Thyroid gland (tissue), 4 donors: ENCODE results near the gene PCBD1. TPM values are rescaled to one million over a fixed set of nuclear protein-coding genes. Genes with fewer than 3 reads are reported as not detected.

Experiments used
- DNase-seq, 2 donors: peaks; one replicate each; pipeline ENCODE4 v3.0.0-alpha.2; 2019
- H3K27ac ChIP-seq, 3 donors: fragments of 200-600 bp; sonication (generic); 1 replicate in 2 of 3; 2 replicates in 1 of 3; pipeline ENCODE4 v1.5.1; 2016 to 2019; ENCODE audit warnings: mild to moderate bottlenecking in 1 of 3, moderate library complexity in 1 of 3
- H3K27me3 ChIP-seq: fragments of 200-600 bp; sonication (generic); one replicate; pipeline ENCODE4 v1.5.1; 2019
- H3K36me3 ChIP-seq, 2 donors: fragments of 200-600 bp; sonication (generic); one replicate each; pipeline ENCODE4 v1.5.1; 2016 to 2019
- H3K4me1 ChIP-seq, 2 donors: fragments of 200-600 bp; sonication (generic); one replicate each; pipeline ENCODE4 v1.5.1; 2017 to 2019
- H3K4me3 ChIP-seq, 3 donors: fragments of 200-600 bp; sonication (generic); replicated peaks in 1 of 3; 1 replicate in 2 of 3; 2 replicates in 1 of 3; pipeline ENCODE4 v1.5.1; 2016; ENCODE audit warnings: mild to moderate bottlenecking in 1 of 3
- H3K9me3 ChIP-seq: fragments of 200-600 bp; sonication (generic); one replicate; pipeline ENCODE4 v1.5.1; 2017
- CTCF ChIP-seq, 6 experiments: fragments of 200-600 bp in 3 of 6; fragments of 450-650 bp in 3 of 6; sonication (generic) in 3 of 6; IDR thresholded peaks; one replicate each; pipeline ENCODE4 v1.5.1; 2016 to 2019; ENCODE audit warnings: antibody characterized with exemption in 6 of 6, mild to moderate bottlenecking in 2 of 6, inconsistent platforms in 1 of 6, moderate library complexity in 1 of 6
- POLR2A ChIP-seq, 2 donors: fragments of 450-650 bp; IDR thresholded peaks; one replicate each; pipeline ENCODE4 v1.6.1; 2017; ENCODE audit warnings: antibody characterized with exemption in 2 of 2, mild to moderate bottlenecking in 2 of 2, moderate library complexity in 1 of 2
- WGBS, 2 donors: methylation state at CpG; one replicate each; pipeline ENCODE4 v1.1.5; 2017; 5-methylcytosine and 5-hydroxymethylcytosine counted together
- intact Hi-C: fragments of 100-400 bp; cut with DNase I; formaldehyde crosslinking; loops from one replicate; pipeline ENCODE4 v1.15.1; 2023
- total RNA-seq, 4 donors: library from RNA; depleted of rRNA; stranded (reverse); fragments of >200 nt; gene quantifications; one replicate each; pipeline ENCODE4 v1.2.3, GENCODE V29; 2016

The PCBD1 gene
- total RNA-seq, 4 donors from 2014 or later: 39.4 to 124 (median 86.8) TPM

GRCh38 chr10:70917635-70918034 lies 29.3 kb upstream of the PCBD1 start:
- TF ChIP-seq CTCF (IDR thresholded peaks at IDR 0.05) (no peak), POLR2A (IDR thresholded peaks at IDR 0.05) (no peak)
- no peaks in the 10 kb centered on the region for H3K9me3 ChIP-seq
- H3K4me1 ChIP-seq: no peaks in the 10 kb centered on the region
- WGBS, 2 donors: 78 to 79% methylated on average over 1 to 8 of the region's 10 CpGs
- H3K27me3 ChIP-seq: no peaks in the 10 kb centered on the region
- intact Hi-C loops: no loop called here
- H3K27ac ChIP-seq: no peak overlapping the region
- no peak for DNase-seq
- no peaks in the 10 kb centered on the region for H3K36me3 ChIP-seq
- no peak overlapping the region for H3K4me3 ChIP-seq

GRCh38 chr10:70917226-70917625 lies 28.9 kb upstream of the PCBD1 start:
- H3K36me3 ChIP-seq: no peaks in the 10 kb centered on the region
- no peaks in the 10 kb centered on the region for H3K4me1 ChIP-seq
- no peak for DNase-seq
- TF ChIP-seq CTCF (IDR thresholded peaks at IDR 0.05) (no peak), POLR2A (IDR thresholded peaks at IDR 0.05) (no peak)
- H3K27me3 ChIP-seq: no peaks in the 10 kb centered on the region
- WGBS, 2 donors: 75 to 86% methylated on average over 5 of the region's 5 CpGs
- no peaks in the 10 kb centered on the region for H3K9me3 ChIP-seq
- no peak overlapping the region for H3K4me3 ChIP-seq
- intact Hi-C loops: no loop called here
- no peak overlapping the region for H3K27ac ChIP-seq

- DNase-seq: no peak
- H3K4me3 ChIP-seq: no peak overlapping the region
- 88 to 89% methylated on average over 6 of the region's 6 CpGs for WGBS, 2 donors
- intact Hi-C loops: no loop called here
- TF ChIP-seq POLR2A (IDR thresholded peaks at IDR 0.05) (no peak), CTCF (IDR thresholded peaks at IDR 0.05) (no peak)
- H3K27ac ChIP-seq: no peak overlapping the region
- no peaks in the 10 kb centered on the region for H3K27me3 ChIP-seq
- H3K36me3 ChIP-seq: no peaks in the 10 kb centered on the region
- H3K9me3 ChIP-seq: no peaks in the 10 kb centered on the region
- H3K4me1 ChIP-seq: no peaks in the 10 kb centered on the region
Observed at GRCh38 chr10:70916241-70916640, 27.9 kb upstream of the PCBD1 start.

- no peaks in the 10 kb centered on the region for H3K4me1 ChIP-seq
- TF ChIP-seq POLR2A (IDR thresholded peaks at IDR 0.05): no peak
- no peak for TF ChIP-seq CTCF (IDR thresholded peaks at IDR 0.05)
- DNase-seq: no peak
- no peak overlapping the region for H3K4me3 ChIP-seq
- H3K9me3 ChIP-seq: no peaks in the 10 kb centered on the region
- no peak overlapping the region for H3K27ac ChIP-seq
- intact Hi-C loops: no loop called here
- no peaks in the 10 kb centered on the region for H3K27me3 ChIP-seq
- WGBS, 2 donors: 91 to 93% methylated on average over 9 of the region's 9 CpGs
- H3K36me3 ChIP-seq: no peaks in the 10 kb centered on the region
Observed at GRCh38 chr10:70915806-70916205, 27.4 kb upstream of the PCBD1 start.

- H3K27me3 ChIP-seq: no peaks in the 10 kb centered on the region
- no peak overlapping the region for H3K4me3 ChIP-seq
- no peak for DNase-seq
- no peaks in the 10 kb centered on the region for H3K36me3 ChIP-seq
- H3K27ac ChIP-seq: no peak overlapping the region
- WGBS, 2 donors: 76 to 92% methylated on average over 2 to 5 of the region's 5 CpGs
- H3K9me3 ChIP-seq: no peaks in the 10 kb centered on the region
- intact Hi-C loops: no loop called here
- no peaks in the 10 kb centered on the region for H3K4me1 ChIP-seq
- TF ChIP-seq CTCF (IDR thresholded peaks at IDR 0.05) (no peak), POLR2A (IDR thresholded peaks at IDR 0.05) (no peak)
Observed at GRCh38 chr10:70915206-70915605, 26.8 kb upstream of the PCBD1 start.
